Measurements from ENCODE around the gene RAPGEF2. TPM values are rescaled to one million over a fixed set of nuclear protein-coding genes. Genes with fewer than 3 reads are reported as not detected.

RAPGEF2 gene
- total and polyA plus RNA-seq, 2 donors (not counting 3 experiments of a cell fraction or from before 2014, with no cell fraction given) = 28.7 to 55.2 TPM

DNA sequence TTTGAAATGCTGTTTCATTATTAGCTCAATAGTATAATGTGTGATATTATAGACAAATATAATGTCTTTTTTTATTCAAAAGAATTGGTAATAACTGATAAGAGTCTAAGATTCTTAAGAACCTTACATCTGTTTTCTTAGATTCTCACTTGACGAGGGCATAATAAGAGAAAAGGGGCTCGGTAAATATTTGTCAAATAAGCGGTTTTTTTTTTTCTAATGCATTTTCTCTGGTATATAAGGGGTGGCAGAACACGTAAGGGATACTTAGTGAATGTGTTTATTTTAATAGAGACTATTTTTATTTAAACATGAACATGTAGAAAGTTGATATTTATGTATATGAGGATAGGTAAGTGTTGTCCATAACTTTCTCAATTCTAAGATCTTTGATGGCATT is 200.6 kb downstream of the RAPGEF2 start:
- POLR2A ChIA-PET = no interaction called here

More for the DNA sequence above, 200.6 kb downstream of the RAPGEF2 start:
- no peaks in the 10 kb centered on the region for H3K27me3 ChIP-seq (ENCODE audit: control insufficient read depth in 2 of 2, insufficient read depth in 2 of 2, low read length in 2 of 2)
- H4K20me1 ChIP-seq (replicated peaks; ENCODE audit: control insufficient read depth, extremely low read depth, insufficient read depth, low read length) = no peaks in the 10 kb centered on the region
- H3K9ac ChIP-seq (replicated peaks; ENCODE audit: extremely low read depth, insufficient read depth, low read length) = no peak overlapping the region
- no peak overlapping the region for H3K4me3 ChIP-seq (replicated peaks in 1 of 3; ENCODE audit: insufficient read depth in 1 of 3, low read depth in 1 of 3, low read length in 3 of 3)
- no peak overlapping the region for H3K27ac ChIP-seq (ENCODE audit: insufficient read depth, low read depth, low read length)
- CTCF ChIA-PET = interaction anchor here (1.1 to 1.2 kb wide), 2 partner anchors 13 to 447 kb away, joined by 3 read pairs; no protein-coding TSS in a partner anchor
- intact Hi-C loops (cut with micrococcal nuclease) (no loop called here), dilution Hi-C loops (cut with MboI; ENCODE audit: extremely low pct_ligation_motif_present, low sequenced_read_pairs) (no loop called here)
- TF ChIP-seq POLR2A (IDR thresholded peaks at IDR 0.05; ENCODE audit: low read depth, low read length) (no peak), JUN (IDR thresholded peaks at IDR 0.05; ENCODE audit: borderline replicate concordance, insufficient read depth, insufficient read length, low read depth) (no peak), EZH2 (IDR thresholded peaks at IDR 0.05; ENCODE audit: borderline replicate concordance, low read depth, low read length, severe bottlenecking) (no peak), FOS (IDR thresholded peaks at IDR 0.05; ENCODE audit: borderline replicate concordance, insufficient read depth, low read length) (no peak), GATA2 (IDR thresholded peaks at IDR 0.05; ENCODE audit: insufficient read depth, insufficient read length, low read depth, low read length) (no peak), POLR2AphosphoS5 (IDR thresholded peaks at IDR 0.05; ENCODE audit: insufficient read depth, low read depth, low read length) (no peak), MYC (IDR thresholded peaks at IDR 0.05; ENCODE audit: low read depth, low read length) (no peak)
- TF ChIP-seq, protein P1, sequence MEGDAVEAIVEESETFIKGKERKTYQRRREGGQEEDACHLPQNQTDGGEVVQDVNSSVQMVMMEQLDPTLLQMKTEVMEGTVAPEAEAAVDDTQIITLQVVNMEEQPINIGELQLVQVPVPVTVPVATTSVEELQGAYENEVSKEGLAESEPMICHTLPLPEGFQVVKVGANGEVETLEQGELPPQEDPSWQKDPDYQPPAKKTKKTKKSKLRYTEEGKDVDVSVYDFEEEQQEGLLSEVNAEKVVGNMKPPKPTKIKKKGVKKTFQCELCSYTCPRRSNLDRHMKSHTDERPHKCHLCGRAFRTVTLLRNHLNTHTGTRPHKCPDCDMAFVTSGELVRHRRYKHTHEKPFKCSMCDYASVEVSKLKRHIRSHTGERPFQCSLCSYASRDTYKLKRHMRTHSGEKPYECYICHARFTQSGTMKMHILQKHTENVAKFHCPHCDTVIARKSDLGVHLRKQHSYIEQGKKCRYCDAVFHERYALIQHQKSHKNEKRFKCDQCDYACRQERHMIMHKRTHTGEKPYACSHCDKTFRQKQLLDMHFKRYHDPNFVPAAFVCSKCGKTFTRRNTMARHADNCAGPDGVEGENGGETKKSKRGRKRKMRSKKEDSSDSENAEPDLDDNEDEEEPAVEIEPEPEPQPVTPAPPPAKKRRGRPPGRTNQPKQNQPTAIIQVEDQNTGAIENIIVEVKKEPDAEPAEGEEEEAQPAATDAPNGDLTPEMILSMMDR (IDR thresholded peaks at IDR 0.05; ENCODE audit: extremely low read depth in 1 of 2, insufficient read depth in 1 of 2, low read depth in 1 of 2, low read length in 2 of 2) = no peak
- TF ChIP-seq, protein P2, sequence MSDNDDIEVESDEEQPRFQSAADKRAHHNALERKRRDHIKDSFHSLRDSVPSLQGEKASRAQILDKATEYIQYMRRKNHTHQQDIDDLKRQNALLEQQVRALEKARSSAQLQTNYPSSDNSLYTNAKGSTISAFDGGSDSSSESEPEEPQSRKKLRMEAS (IDR thresholded peaks at IDR 0.05; ENCODE audit: insufficient read depth, insufficient read length) = no peak
- no peak overlapping the region for H3K4me2 ChIP-seq (ENCODE audit: insufficient read depth, low read length)
- no peaks in the 10 kb centered on the region for H3K9me1 ChIP-seq (replicated peaks; ENCODE audit: control insufficient read depth, extremely low read depth, insufficient read depth, low read length)
- no TSS peak for BruUV-seq (replicated peaks)
- no peaks in the 10 kb centered on the region for H3K9me3 ChIP-seq (replicated peaks; ENCODE audit: control insufficient read depth, insufficient read depth, low read length)
- FAIRE-seq (no peak), DNase-seq (ENCODE audit: low read depth, low spot score) (no peak)
- H3K4me1 ChIP-seq (ENCODE audit: control insufficient read depth, extremely low read depth, insufficient read depth, low read length) = peaks cover 10% of the 10 kb centered on the region
- H3K79me2 ChIP-seq (ENCODE audit: control insufficient read depth, insufficient read depth, low read length) = no peaks in the 10 kb centered on the region
- no peak overlapping the region for H2AFZ ChIP-seq (ENCODE audit: low read depth, low read length)
- peaks cover 2% of the 10 kb centered on the region in 2 experiments for H3K36me3 ChIP-seq (ENCODE audit: control insufficient read depth in 2 of 2, extremely low read depth in 1 of 2, insufficient read depth in 2 of 2, low read length in 2 of 2)
